ENCODE results near the gene ANGPTL2.

ANGPTL2 gene

DNA sequence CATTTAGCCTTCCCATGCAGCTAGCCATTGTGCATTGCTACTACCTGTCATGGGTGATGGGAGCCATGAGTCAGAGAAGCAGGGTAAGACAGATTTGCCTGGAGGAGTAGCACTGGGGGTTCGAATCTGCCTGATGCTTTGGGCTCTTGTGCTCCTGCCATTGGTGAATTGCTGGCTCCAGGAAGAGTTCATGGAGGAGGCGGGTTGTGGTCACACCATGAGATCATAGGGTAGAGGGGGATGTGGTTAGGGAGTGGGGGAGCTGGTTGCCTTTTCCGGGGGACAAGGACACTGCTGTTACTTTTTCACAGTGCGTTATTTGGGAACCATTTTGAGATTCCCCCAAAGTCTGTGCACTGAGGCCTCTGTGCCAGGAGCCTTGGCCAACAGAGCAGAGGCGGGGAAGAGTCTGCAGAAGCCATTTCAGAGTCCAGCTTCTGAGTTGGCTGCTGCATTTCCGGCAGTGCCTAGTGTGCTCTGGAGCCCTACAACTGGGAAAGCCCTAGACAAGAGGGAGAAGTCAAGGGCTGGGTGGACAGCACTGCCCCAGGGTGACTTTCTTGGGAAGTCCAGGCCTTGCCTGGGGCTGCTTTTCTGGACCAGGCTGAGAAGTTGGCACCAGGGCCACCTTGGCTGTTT is 6.2 kb downstream of the ANGPTL2 start:
- no peak for DNase-seq

GRCh38 chr9:127114606-127115005 is 7.8 kb downstream of the ANGPTL2 start:
- DNase-seq, result no peak

GRCh38 chr9:127113191-127113972 is 9.1 kb downstream of the ANGPTL2 start:
- no peak for DNase-seq

DNA sequence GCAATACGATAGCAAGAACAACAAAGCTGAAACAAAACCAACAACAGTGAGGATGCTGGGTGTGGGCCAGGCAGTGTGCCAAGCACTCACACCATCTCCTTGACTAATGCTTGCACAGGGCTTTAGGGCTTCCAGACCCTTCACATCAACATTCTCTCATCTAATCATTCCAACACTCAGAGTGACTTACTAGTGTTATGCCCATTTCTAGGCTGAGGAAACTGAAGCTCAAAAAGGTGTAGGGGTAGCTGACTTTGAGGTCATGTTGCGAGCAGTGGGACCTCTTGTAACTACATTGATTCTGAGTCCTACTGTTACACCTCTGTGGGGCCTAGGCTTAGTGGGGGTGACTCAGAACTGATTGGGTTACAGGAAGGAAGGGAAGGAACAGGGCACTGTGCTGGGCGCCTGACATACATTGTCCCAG is 9.7 kb downstream of the ANGPTL2 start:
- no peak for DNase-seq

DNA sequence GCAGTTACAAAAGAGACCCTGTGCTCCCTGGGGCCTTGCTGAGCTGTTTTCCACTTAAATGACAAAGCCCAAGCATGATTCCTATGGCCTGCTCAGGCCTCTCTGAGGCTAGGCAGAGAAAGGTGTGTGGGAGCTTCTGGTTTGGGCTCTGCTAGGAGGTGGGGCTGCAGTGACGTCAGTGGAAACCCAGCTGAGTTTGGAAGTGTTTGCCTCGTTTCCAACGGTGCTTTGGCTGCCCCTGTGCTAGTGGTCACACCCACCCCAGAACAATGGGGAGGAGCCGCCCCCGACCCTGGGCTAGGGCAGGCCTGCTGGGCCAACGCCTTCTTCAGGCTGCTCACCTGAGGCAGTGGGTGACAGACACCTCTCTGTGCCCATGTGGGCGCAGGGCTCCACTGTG is 10.4 kb downstream of the ANGPTL2 start:
- peak in 1 of 2 experiments; percentile 7 for DNase-seq

DNA sequence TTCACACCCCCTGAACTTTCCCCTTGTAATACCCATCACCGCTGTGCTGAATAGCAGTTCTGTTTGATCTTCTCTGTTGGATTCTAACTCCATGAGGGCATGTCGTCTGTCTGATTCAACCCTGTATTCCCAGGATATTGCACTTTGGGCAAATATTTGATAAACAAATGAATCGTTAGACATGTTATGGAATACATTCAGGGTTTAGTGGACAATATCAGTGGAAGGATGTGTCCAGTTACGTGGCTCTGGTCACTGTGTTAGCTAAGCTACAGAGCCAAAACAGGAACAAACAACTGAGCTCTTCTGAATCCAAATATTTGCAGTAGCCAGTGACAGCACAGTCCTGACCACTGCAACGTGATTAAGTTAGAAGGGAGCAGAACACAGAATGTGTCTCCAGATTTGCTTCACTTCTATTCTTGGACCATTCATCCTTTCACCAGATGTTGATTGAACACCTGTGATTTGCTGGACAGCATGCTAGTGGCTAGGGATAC is 13.2 kb downstream of the ANGPTL2 start:
- no peak for DNase-seq

DNA sequence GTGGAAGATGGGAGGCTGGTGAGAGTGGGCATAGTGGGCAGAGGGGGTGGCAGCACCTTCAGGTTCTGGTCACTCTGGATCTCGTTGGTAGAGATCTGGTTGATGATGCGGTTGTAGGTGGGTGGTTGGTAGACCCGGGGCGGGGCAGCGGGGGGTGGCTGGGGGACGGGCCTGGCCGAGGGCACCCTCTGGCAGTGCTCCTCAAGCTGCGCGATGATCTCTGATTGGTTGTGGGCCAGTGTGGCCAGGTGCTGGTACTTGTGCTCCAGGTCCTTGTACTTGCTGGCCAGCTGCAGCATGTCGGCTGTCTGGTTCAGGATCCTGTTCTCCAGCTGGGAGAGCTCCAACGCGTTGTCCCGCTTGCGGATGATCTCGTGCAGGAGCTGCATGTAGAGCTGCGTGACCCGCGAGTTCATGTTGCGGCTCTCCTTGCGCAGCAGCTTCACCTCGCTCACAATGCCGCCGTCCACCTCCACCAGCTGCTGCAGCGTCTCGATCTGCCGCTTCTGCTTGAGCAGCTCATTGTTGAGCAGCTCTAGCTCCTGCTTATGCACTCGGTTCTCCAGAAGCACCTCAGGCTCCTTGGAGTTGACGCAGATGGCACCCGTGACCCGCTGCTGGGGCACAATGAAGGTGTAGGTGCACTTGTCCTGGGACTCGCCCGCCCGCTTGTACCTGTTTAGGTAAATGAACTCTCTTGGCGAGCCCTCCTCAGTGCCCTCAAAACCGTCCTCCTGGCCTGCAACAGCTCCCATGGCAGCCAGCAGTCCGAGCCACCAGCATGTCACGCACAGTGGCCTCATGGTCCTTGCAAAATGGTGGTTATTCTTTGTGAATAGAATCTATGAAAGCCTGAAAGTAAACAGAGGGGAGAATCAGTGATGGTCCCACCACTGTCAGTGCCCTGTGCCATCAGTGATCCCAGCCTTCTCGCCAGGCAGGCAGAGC is 14.2 kb downstream of the ANGPTL2 start:
- DNase-seq, result no peak

GRCh38 chr9:127107171-127107928 is 15.1 kb downstream of the ANGPTL2 start:
- DNase-seq, result no peak

GRCh38 chr9:127106466-127106855 is 16.0 kb downstream of the ANGPTL2 start:
- DNase-seq, result no peak

- DNase-seq, result no peak
These were observed 16.5 kb downstream of the ANGPTL2 start for GRCh38 chr9:127105805-127106465.

- DNase-seq, result no peak
These were observed 17.7 kb downstream of the ANGPTL2 start for GRCh38 chr9:127104581-127105311.

GRCh38 chr9:127102788-127103187 is 19.6 kb downstream of the ANGPTL2 start:
- no peak for DNase-seq

- no peak for DNase-seq
These were observed 20.3 kb downstream of the ANGPTL2 start for GRCh38 chr9:127102176-127102575.

- no peak for DNase-seq
These were observed 22.8 kb downstream of the ANGPTL2 start for GRCh38 chr9:127099664-127100063.

GRCh38 chr9:127098916-127099553 is 23.4 kb downstream of the ANGPTL2 start:
- DNase-seq, result no peak

- no peak for DNase-seq
These were observed 24.8 kb downstream of the ANGPTL2 start for GRCh38 chr9:127097683-127098082.

DNA sequence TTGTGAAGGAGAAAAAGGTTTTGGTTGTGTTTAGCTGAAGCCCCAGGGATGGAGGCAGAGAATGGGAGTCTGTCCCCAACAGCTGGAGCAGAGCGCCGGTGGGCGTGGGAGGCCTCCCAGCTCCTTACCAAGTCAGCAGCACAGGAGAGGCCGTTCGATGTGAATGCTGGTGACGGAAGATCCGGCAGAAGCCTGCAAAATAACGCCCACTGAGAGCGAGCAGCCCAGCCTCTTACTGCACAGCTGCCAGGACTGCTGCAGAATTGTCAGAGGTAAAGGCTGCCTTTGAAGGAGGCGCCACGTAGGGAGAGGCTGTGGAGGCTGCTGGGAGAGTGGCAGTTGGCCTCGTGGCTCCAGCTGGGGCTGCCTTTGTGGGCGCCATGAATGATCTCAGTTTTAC is 26.2 kb downstream of the ANGPTL2 start:
- DNase-seq, result no peak

DNA sequence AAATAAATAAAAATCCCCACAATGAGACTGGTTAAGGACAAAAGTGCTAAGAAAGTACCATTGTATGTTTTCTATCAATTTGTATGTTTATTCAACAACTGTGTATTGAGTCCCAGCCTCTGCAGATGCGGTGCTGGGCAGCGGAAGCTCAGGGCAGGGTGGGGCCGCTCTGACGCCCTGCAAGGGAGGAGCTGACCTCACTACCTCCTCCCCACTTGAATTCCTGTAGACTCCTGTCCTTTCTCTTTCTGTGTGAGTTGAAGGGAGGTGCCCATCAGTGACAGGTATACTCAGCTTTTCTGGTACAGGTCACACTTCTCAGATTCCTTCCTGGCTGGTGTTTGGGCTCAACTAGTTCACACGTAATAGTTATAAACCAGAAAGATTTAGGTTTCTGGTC is 27.0 kb downstream of the ANGPTL2 start:
- DNase-seq, result no peak

DNA sequence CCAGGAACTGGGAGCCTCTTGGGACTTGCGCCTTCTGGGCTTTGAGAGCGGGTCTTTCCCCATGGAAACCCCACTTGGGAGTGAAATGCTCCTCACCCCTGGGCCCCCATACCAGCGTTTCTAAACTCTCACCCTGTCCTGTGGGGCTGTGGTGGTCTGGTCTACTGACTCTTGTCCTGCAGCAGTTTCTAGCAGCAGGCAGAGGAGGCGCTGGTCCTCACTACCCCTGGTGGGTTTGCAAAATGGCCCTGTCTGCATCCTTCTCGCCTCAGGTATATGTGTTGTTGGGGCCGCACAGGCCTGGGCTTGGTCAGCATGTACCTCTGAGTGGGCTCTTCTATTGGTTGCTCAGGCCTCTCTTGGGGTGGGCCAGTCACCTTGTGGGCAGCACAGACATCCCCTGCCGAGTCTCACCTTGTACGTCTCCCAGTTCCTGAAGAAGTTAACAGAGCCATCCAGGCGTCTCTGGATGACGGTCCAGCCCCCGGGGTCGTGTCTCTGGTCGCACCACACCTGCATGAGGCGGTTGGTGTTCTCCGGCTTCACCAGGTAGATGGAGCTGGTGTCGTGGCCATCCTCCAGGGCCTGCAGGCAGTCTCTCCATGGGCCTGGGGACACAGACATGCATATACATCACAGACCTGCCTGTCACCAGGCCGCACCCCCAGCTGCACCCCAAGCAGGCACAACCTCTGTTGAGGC is 29.0 kb downstream of the ANGPTL2 start:
- DNase-seq, result no peak

DNA sequence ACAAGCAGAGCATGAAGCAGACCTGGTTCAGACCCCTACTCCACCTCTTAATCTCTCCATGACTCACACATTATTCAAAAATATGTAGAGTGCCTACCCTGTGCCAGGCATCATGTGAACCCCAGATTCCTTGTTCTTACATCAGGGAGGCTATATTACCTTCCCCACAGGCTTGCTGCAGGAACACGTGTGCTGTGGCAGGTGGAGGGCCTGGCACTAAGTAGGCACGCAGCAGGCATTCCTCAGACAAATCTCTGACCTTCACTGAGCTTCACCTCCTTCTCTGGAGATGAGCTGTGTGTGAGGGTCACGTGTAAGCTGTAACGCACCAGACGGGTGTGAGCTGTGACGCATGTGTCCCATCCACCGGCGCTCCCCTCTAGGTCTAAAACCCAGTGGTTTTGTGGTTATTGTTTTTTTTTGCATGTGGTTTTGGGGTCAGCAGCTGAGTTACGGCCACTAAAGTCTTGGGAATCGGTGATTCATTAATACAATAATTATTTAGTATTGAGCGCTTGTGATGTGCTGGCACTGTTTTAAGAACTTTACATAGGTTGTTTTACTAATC is 30.3 kb downstream of the ANGPTL2 start:
- no peak for DNase-seq
